GM10266 (cell line): Measurements from ENCODE around the gene ARMC9.
"Not testable (repeated sequence)": the region's sequence is repeated elsewhere in the genome, so short reads cannot be mapped to it uniquely, and the experiment has no call there.

Experiments
- DNase-seq: peaks from one replicate; pipeline ENCODE4 v3.0.0; 2012; ENCODE audit errors: extremely low spot score
- CTCF ChIP-seq: IDR thresholded peaks from 2 replicates; pipeline ENCODE4 v1.5.1; 2012; ENCODE audit warnings: mild to moderate bottlenecking, low read depth; ENCODE audit not compliant: control insufficient read depth, insufficient read depth; ENCODE audit errors: missing control alignments

ARMC9 gene

GRCh38 chr2:231372326-231372725 lies 173.9 kb downstream of the ARMC9 start:
- DNase-seq = no peak
- no peak for TF ChIP-seq CTCF

- TF ChIP-seq CTCF = no peak
Measured at GRCh38 chr2:231373184-231373583, 174.8 kb downstream of the ARMC9 start.

GRCh38 chr2:231373786-231374349 lies 175.4 kb downstream of the ARMC9 start:
- TF ChIP-seq CTCF = no peak
- no peak for DNase-seq

More at GRCh38 chr2:231373184-231373583, 174.8 kb downstream of the ARMC9 start:
- no peak for DNase-seq

GRCh38 chr2:231374771-231375170 lies 176.3 kb downstream of the ARMC9 start:
- DNase-seq = no peak
- TF ChIP-seq CTCF = no peak

GRCh38 chr2:231375994-231376615 lies 177.7 kb downstream of the ARMC9 start:
- not testable (repeated sequence) for DNase-seq

- no peak for TF ChIP-seq CTCF
- DNase-seq = no peak
Measured at GRCh38 chr2:231376857-231377256, 178.4 kb downstream of the ARMC9 start.

GRCh38 chr2:231378026-231378722 lies 179.7 kb downstream of the ARMC9 start:
- no peak for DNase-seq
- no peak for TF ChIP-seq CTCF
